D341Med (cell line): ENCODE data around the gene GP1BB.

ENCODE experiments used
- DNase-seq: peaks from one replicate; pipeline ENCODE4 v3.0.0; 2012; ENCODE audit warnings: low spot score

The GP1BB gene

GRCh38 chr22:19766511-19767426 is 43.4 kb downstream of the GP1BB start:
- no peak for DNase-seq

GRCh38 chr22:19767427-19768341 is 44.3 kb downstream of the GP1BB start:
- no peak for DNase-seq

GRCh38 chr22:19769393-19769715 is 46.0 kb downstream of the GP1BB start:
- DNase-seq, result no peak

GRCh38 chr22:19770349-19771220 is 47.2 kb downstream of the GP1BB start:
- no peak for DNase-seq

- no peak for DNase-seq
Observed at GRCh38 chr22:19772422-19772672, 49.0 kb downstream of the GP1BB start.

GRCh38 chr22:19772673-19773469 is 49.5 kb downstream of the GP1BB start:
- no peak for DNase-seq

GRCh38 chr22:19773470-19774040 is 50.2 kb downstream of the GP1BB start:
- DNase-seq, result no peak
